WI38 (cell line): ENCODE measurements around the gene PID1.

Source experiments
- H3K4me3 ChIP-seq: 2 replicates; pipeline ENCODE4 v1.5.1; 2011; ENCODE audit warnings: low read depth, mild to moderate bottlenecking, control low read depth, low read length
- TF ChIP-seq, protein P1 (sequence below): IDR thresholded peaks from 2 replicates; pipeline ENCODE4 v1.5.1; 2012; ENCODE audit warnings: low read depth, mild to moderate bottlenecking, control low read depth, low read length

The PID1 gene

DNA sequence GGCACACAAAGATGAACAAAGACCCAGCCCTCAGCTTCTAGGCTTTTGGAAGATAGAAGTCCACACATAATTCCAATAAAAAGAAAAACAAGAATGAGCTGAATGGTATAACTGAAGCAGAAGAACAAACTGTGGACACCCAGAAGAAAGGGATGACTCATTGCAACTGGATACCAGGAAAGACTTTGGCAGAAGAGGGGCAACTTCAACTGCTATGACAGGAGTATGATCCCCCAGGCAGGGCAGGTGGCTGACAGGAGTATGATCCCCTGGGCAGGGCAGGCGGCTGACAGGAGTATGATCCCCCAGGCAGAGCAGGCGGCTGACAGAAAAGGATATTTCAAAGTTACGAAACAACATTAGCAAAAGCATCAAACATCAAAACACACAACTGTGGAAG, 21.6 kb downstream of the PID1 start:
- no peak overlapping the region for H3K4me3 ChIP-seq
- TF ChIP-seq, protein P1, sequence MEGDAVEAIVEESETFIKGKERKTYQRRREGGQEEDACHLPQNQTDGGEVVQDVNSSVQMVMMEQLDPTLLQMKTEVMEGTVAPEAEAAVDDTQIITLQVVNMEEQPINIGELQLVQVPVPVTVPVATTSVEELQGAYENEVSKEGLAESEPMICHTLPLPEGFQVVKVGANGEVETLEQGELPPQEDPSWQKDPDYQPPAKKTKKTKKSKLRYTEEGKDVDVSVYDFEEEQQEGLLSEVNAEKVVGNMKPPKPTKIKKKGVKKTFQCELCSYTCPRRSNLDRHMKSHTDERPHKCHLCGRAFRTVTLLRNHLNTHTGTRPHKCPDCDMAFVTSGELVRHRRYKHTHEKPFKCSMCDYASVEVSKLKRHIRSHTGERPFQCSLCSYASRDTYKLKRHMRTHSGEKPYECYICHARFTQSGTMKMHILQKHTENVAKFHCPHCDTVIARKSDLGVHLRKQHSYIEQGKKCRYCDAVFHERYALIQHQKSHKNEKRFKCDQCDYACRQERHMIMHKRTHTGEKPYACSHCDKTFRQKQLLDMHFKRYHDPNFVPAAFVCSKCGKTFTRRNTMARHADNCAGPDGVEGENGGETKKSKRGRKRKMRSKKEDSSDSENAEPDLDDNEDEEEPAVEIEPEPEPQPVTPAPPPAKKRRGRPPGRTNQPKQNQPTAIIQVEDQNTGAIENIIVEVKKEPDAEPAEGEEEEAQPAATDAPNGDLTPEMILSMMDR: no peak

DNA sequence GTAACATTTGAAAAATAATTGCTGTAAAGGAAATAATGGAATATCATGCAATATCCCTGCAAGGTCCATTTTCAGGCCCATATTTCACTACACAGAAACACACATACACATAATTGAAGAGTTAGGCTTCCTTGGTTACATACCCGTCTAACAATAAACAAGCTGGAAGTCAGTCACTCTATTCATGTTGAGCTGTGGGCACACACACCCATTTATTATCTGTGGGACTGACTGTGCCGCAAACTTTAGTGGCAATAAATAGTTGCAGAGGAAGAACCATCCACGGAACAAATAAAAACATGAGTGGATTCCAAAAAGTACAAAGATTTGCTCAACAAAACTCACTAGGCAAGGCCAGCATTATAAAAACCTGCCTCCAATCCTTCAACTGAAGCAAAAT, 24.8 kb downstream of the PID1 start:
- TF ChIP-seq, protein P1: no peak
- no peak overlapping the region for H3K4me3 ChIP-seq

DNA sequence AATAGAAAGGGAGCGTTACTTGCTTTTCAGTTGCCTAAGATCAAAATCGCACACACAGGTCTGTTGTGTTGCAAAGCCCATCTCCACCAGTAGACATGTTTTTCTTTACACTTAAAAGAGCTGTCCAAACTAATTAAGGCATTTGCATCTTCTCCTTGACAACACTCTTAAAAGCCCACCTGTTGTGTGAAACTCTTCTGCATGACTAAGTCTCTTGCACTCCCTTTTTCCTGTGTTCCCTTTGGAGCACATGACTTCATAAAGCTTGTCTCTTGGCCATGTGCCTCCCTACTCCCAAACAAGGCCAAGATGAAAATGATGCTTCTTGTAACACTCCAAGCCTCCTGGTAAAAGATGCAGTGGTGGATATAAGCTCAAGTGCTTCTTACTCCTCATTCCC, 26.1 kb downstream of the PID1 start:
- no peak overlapping the region for H3K4me3 ChIP-seq
- TF ChIP-seq, protein P1: no peak

DNA sequence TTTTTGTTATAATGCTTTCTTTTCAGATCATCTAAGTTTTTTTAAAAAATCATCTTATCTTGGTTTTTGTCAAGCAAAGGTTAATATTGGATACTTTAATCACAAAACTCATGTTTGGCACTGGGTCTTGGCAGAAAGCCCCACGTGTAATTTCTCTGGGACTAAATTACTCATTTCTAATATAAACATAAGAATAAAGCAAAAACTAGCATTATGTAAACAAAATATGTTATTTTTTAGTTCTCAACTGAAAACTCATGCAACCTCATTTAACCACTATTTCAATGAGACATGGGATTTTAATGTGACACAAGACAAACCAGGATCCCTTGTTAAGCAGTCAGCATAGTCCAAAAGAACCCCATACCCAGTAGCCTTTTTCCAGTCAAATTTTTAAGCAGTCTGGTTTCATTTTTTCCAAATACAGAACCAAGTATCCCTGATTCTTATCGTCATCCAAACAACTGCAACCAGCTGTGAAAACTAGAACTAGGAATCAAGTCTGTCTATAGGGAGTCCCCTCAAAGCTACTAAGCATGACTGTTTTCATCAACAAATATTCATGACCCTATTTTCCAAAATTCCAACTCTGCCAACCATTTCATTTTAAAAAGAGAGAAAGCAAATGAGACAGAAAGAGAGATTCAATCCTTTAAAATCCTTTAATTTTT, 27.1 kb downstream of the PID1 start:
- TF ChIP-seq, protein P1: no peak
- H3K4me3 ChIP-seq: no peak overlapping the region

DNA sequence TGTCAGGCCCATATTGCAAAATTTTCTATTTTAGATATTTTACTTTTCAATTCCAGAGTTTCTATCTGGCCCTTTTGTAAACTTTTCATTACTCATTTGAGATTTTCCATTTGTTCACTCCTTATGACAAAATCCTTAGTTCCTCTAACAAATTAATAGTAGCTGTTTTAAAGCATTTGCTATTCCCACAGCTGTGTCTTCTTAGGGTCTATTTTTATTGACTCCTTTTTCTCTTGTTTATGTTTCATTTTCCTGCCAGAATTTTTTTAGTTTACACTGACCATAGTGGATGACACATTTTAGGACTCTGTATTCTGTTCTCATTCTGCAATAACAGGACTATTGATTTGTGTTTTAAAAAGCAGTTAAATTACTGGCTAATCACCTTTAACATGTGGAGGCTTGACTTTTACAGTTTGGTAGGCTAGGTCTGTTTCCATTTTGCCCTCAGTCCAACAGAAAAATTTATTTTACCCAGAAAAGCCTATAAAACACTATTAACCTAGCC, 30.0 kb downstream of the PID1 start:
- no peak overlapping the region for H3K4me3 ChIP-seq
- TF ChIP-seq, protein P1: no peak

DNA sequence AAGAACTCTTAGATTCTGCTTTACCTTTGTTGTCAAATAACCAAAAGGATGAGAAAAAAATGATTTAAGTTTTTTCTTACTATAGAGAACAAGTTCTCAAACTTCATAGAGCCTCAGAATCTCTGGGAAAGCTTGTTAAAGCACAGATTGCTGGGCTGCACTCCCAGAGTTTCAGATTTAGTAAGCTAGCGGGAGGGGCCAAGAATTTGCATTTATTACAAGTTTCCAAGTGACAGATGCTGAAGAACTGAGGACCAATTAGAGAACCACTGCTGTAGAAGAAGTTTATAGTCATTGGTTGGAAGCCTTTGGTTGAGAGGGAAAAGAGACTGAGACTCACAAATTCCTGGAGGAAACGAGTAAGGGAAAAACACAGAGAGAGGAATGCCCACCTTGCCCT, 32.1 kb downstream of the PID1 start:
- TF ChIP-seq, protein P1: no peak
- no peak overlapping the region for H3K4me3 ChIP-seq

DNA sequence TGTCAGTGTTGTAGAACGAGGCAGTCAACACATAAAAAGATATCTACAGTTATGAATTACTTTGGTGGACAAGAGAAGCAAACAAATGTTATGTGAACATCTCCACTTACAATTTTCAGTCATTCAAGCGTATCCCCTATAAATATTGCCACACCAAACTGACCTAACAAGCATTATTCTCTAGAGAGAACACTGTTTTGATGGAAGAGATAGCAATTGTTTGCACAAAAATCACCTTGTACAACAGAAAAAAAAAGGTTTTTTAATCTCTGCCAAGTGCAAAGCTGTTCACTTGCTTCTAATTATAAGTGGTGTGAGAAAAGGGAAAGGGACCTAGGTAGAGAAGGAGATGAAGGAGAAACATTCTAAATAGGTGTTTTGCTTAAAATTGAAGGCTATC, 33.8 kb downstream of the PID1 start:
- no peak overlapping the region for H3K4me3 ChIP-seq
- TF ChIP-seq, protein P1: no peak
